ENCODE results near the gene KRT13.

KRT13 gene

DNA sequence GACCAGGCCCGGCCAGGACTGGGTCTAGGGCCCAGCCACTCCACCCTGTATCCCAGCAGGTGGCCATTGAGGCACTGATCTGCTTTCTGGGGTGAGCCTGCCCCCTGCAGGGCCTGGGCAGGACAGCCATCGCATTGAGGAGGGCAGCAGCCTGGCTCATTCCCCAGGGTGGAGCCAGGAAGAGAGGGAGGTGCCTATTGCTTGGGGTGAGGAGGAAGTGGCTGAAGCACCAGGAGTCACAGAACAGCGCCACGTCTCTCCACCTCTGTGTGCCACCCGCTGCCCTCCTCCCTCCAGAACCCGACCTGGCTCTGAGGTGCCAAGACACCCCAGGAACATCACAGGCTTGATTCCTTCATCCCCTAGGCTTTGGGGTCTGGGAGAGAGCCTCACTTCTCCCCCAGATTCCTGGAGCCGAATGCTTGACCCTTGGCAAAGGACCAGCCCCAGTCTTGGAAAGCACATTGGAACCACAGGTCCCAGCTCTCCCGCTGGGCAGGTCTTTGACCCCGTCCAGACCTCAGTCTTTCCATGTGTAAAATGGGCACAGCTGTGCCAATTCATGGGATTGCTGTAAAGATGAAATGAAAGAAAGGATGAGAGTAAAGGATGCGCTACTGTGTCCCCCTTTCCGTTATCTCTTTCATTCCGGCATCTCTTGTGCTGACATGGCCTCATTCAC is 8.5 kb downstream of the KRT13 start:
- in situ Hi-C loops (cut with MboI; ENCODE audit: low pct_unique_long_range_greater_than_20kb, low sequenced_read_pairs, unreplicated experiment): loop anchor here (25.0 kb wide), 1 partner anchor 90 kb away; the partner anchor contains the start of gene KRT14
- DNase-seq (ENCODE audit: low spot score): peak; percentile 71
- TF ChIP-seq, protein P1, sequence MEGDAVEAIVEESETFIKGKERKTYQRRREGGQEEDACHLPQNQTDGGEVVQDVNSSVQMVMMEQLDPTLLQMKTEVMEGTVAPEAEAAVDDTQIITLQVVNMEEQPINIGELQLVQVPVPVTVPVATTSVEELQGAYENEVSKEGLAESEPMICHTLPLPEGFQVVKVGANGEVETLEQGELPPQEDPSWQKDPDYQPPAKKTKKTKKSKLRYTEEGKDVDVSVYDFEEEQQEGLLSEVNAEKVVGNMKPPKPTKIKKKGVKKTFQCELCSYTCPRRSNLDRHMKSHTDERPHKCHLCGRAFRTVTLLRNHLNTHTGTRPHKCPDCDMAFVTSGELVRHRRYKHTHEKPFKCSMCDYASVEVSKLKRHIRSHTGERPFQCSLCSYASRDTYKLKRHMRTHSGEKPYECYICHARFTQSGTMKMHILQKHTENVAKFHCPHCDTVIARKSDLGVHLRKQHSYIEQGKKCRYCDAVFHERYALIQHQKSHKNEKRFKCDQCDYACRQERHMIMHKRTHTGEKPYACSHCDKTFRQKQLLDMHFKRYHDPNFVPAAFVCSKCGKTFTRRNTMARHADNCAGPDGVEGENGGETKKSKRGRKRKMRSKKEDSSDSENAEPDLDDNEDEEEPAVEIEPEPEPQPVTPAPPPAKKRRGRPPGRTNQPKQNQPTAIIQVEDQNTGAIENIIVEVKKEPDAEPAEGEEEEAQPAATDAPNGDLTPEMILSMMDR (IDR thresholded peaks at IDR 0.05; ENCODE audit: extremely low read depth, insufficient read depth, missing control alignments): peak; percentile 52

DNA sequence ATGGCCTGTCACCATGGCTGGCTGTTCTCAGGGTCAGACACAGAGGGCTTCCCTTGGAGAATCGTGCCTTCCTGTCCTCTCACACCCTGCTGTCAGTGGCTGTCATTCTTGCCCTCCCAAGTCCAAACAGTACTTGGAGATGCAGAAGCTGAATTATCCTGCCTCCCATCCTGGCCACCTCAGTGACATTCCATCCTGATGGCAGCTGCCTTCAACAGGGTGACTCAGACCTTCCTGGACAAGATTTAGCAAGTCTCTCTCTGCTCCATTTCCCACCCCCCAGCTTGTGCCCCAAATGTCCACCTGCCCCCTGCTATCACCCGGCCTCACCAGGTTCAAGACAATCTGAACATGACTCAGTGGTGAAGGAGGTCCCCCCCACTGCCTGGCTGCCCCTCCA is 10.9 kb downstream of the KRT13 start:
- in situ Hi-C loops (cut with MboI; ENCODE audit: low pct_unique_long_range_greater_than_20kb, low sequenced_read_pairs, unreplicated experiment): loop anchor here (25.0 kb wide), 1 partner anchor 93 kb away; the partner anchor contains the start of gene KRT14
- DNase-seq (ENCODE audit: low spot score): no peak
- TF ChIP-seq, protein P1 (IDR thresholded peaks at IDR 0.05; ENCODE audit: extremely low read depth, insufficient read depth, missing control alignments): no peak

DNA sequence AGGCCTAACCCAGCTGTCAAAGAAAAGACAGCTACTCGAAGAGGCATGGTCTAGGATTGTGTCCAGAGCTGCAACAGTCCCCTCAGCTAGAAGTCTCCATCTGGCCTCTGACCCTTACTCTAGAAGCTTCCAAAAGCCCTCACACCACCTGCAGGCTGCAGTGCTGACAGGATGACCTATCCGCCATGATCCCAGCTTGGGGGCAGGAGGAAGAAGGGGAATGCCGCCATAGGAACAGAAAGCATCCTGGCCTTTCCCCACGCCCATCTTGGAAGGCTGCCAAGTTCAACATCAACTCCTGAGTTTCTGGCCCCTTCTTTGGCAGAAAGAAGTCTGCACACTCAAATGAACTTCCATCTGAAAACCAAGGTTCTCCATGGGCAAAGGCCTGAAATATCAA is 12.6 kb downstream of the KRT13 start:
- in situ Hi-C loops (cut with MboI; ENCODE audit: low pct_unique_long_range_greater_than_20kb, low sequenced_read_pairs, unreplicated experiment): loop anchor here (25.0 kb wide), 1 partner anchor 95 kb away; the partner anchor contains the start of gene KRT14
- TF ChIP-seq, protein P1 (IDR thresholded peaks at IDR 0.05; ENCODE audit: extremely low read depth, insufficient read depth, missing control alignments): no peak
- no peak for DNase-seq (ENCODE audit: low spot score)

DNA sequence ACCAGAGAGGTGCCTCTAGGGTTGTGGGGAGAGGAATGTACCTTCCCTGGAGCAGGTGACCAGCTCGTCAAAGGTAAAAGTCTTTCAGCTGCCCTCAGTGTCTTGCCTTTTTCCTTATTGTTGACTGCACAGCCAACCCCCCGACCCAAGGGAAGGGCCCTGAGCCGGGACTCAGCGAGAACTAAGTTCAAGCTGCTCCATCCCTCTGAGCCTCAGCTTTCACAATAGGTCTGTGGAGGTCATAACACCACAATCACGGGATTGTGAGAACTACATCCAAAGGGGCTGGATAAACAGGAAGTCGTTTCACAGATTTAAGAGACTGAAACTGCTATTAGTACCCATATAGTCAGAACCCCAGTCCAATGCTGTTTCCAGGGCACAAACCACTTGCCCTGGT is 13.1 kb downstream of the KRT13 start:
- TF ChIP-seq, protein P1 (IDR thresholded peaks at IDR 0.05; ENCODE audit: extremely low read depth, insufficient read depth, missing control alignments): no peak
- in situ Hi-C loops (cut with MboI; ENCODE audit: low pct_unique_long_range_greater_than_20kb, low sequenced_read_pairs, unreplicated experiment): loop anchor here (25.0 kb wide), 1 partner anchor 95 kb away; the partner anchor contains the start of gene KRT14
- DNase-seq (ENCODE audit: low spot score): no peak

DNA sequence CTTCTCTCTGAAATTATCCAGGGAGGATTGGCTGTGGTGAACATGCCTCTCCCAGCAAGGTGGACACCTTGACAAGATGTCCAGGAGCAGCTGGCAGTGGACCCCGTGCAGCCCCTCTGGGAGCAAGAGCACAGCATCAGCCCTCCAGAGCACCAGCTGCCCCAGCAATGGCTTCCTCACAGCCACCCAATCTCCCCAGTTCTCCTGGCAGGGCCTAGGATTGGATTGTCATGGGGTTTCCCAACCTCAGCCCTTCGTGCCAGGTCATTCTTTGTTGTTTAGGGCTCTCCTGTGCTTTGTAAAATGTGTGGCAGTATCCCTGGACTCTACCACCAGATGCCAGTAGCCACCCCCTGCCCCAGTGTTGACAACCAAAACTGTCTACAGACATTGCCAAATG is 13.9 kb downstream of the KRT13 start:
- no peak for DNase-seq (ENCODE audit: low spot score)
- TF ChIP-seq, protein P1 (IDR thresholded peaks at IDR 0.05; ENCODE audit: extremely low read depth, insufficient read depth, missing control alignments): no peak
- in situ Hi-C loops (cut with MboI; ENCODE audit: low pct_unique_long_range_greater_than_20kb, low sequenced_read_pairs, unreplicated experiment): loop anchor here (25.0 kb wide), 1 partner anchor 96 kb away; the partner anchor contains the start of gene KRT14

DNA sequence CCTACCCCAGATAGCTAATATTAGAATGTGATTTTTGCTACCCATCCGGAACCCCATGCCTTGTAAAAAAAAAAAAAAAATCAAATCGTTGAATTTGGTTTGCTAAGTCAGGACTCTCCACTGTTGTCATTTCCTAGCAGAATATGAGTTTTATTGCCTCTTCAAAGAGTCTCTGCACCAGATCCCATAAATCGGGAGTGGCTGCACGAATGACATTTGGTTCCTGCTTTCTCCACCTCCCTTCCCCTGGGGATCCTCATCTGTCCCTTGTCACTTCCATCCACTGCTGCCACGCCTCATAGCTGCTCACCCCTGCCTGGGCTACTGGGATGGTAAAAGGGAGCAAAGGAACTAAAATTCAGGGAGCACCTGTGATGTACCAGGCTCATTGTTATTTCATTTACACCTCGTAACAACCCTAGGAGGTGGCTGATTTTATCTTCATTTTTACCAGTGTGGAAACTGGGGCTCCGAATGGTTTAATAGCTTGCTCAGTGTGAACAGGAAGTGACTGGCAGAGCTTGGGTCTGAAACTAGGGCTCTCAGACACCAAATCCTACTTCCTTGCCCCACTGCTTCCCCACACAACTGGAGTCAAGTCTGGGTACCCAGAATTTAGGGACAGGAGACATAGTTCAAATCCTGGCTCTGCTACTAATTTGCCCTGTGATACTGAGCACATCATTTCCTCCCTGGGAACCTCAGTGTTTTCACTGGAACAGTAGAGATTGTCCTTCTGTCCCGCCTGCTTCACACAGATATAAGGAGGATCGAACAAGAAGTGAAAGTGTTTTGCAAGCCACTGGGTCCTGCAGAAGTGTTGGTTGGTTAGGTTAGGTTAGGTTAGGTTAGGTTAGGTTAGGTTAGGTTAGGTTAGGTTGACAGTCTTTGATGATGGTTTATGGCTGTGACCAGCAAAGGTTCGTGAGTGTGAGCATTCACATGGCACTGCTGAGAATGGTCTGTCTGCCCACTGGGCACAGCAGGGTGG is 15.1 kb downstream of the KRT13 start:
- in situ Hi-C loops (cut with MboI; ENCODE audit: low pct_unique_long_range_greater_than_20kb, low sequenced_read_pairs, unreplicated experiment): loop anchor here (25.0 kb wide), 1 partner anchor 97 kb away; the partner anchor contains the start of gene KRT14
- DNase-seq (ENCODE audit: low spot score): no peak
- TF ChIP-seq, protein P1 (IDR thresholded peaks at IDR 0.05; ENCODE audit: extremely low read depth, insufficient read depth, missing control alignments): no peak
